ENCODE measurements around the gene PRPSAP1. TPM values are rescaled to one million over a fixed set of nuclear protein-coding genes. Genes with fewer than 3 reads are reported as not detected.
A peak's percentile ranks its signal among the peaks of the same experiment; 100 is the strongest.

PRPSAP1 gene
- polyA plus RNA-seq, 1 of the 3 experiments (the other 2 are of a cell fraction) = 118 TPM

- Histone ChIP-seq H3K4me2 (no peak overlapping the region), H3K79me2 (ENCODE audit: insufficient read depth) (peaks cover 43% of the 10 kb centered on the region), H3K9me3 (no peaks in the 10 kb centered on the region), H4K20me1 (ENCODE audit: insufficient read depth) (no peaks in the 10 kb centered on the region), H3K27me3 (ENCODE audit: insufficient read depth) (no peaks in the 10 kb centered on the region), H3K27ac (ENCODE audit: low read depth in 2 of 2, low read length in 1 of 2) (peak overlapping the region in 1 of 2 experiments; percentile 17; a peak in 1 of 4 replicates), H3F3A (replicated peaks; ENCODE audit: insufficient read depth) (peaks cover 10% of the 10 kb centered on the region), H2AFZ (ENCODE audit: low read depth) (no peak overlapping the region), H3K9ac (no peak overlapping the region), H3K9me2 (no peaks in the 10 kb centered on the region), H3K36me3 (replicated peaks in 1 of 2; ENCODE audit: control insufficient read depth in 1 of 2, insufficient read depth in 2 of 2, low read length in 1 of 2) (peaks cover 17 to 45% of the 10 kb centered on the region in 2 experiments), H3K4me3 (ENCODE audit: low read depth in 2 of 2, low read length in 1 of 2) (no peak overlapping the region), H3K4me1 (ENCODE audit: control insufficient read depth in 1 of 2, insufficient read depth in 2 of 2, low read depth in 1 of 2, low read length in 1 of 2) (no peaks in the 10 kb centered on the region)
- TF ChIP-seq FOXM1 (IDR thresholded peaks at IDR 0.05; ENCODE audit: low read depth) (no peak), RFX5 (IDR thresholded peaks at IDR 0.05; ENCODE audit: low read length) (no peak), TAF1 (IDR thresholded peaks at IDR 0.05; ENCODE audit: borderline replicate concordance, low read depth, low read length) (no peak), USF1 (IDR thresholded peaks at IDR 0.05; ENCODE audit: borderline replicate concordance, low read depth) (no peak), POLR2AphosphoS5 (IDR thresholded peaks at IDR 0.05; ENCODE audit: low read depth, low read length) (no peak), EZH2phosphoT487 (IDR thresholded peaks at IDR 0.05; ENCODE audit: borderline replicate concordance, low read depth) (no peak), YY1 (IDR thresholded peaks at IDR 0.05; ENCODE audit: low read depth) (no peak), NRF1 (IDR thresholded peaks at IDR 0.05; ENCODE audit: low read depth, low read length) (no peak), SIN3A (IDR thresholded peaks at IDR 0.05; ENCODE audit: borderline replicate concordance, low read depth, low read length) (no peak), FOSL2 (IDR thresholded peaks at IDR 0.05; ENCODE audit: borderline replicate concordance, low read depth) (no peak), TEAD4 (IDR thresholded peaks at IDR 0.05; ENCODE audit: borderline replicate concordance, insufficient read depth) (no peak), NFIC (IDR thresholded peaks at IDR 0.05; ENCODE audit: borderline replicate concordance) (no peak), USF2 (IDR thresholded peaks at IDR 0.05; ENCODE audit: borderline replicate concordance, low read depth, low read length) (no peak), ELF1 (IDR thresholded peaks at IDR 0.05) (no peak), MEF2A (IDR thresholded peaks at IDR 0.05; ENCODE audit: borderline replicate concordance, low read depth) (no peak), REST (IDR thresholded peaks at IDR 0.05; ENCODE audit: low read depth, low read length) (no peak), FOXJ3 (CRISPR knock-in tag; IDR thresholded peaks at IDR 0.05) (no peak)
- CTCF ChIA-PET = interaction anchor here (1.2 to 3.8 kb wide), 5 partner anchors 7 to 63 kb away, joined by 3 to 19 read pairs (median 10); partner anchors contain the start of gene SPHK1
- WGBS (ENCODE audit: low lambda C conversion rate) = 96% methylated on average over 14 of the region's 14 CpGs
- no peak for DNase-seq
- POLR2A ChIA-PET = interaction anchor here (0.6 kb wide), 1 partner anchor 405 kb away, joined by 4 read pairs; no protein-coding TSS in a partner anchor
Observed at GRCh38 chr17:76345377-76345974, 8.2 kb downstream of the PRPSAP1 start.

Data from SK-N-SH (cell line).